Motor neuron (in vitro differentiated cells): ENCODE measurements around the gene SYTL3. TPM values are rescaled to one million over a fixed set of nuclear protein-coding genes. Genes with fewer than 3 reads are reported as not detected.
A peak's percentile ranks its signal among the peaks of the same experiment; 100 is the strongest.
"Not testable (repeated sequence)": the region's sequence is repeated elsewhere in the genome, so short reads cannot be mapped to it uniquely, and the experiment has no call there.

Source experiments
- ATAC-seq, 8 experiments: fragments of 200-7000 bp; cut with Tn5 transposase; replicated peaks in 6 of 8; 2 replicates each; pipeline ENCODE4 v1.8.0; 2021; ENCODE audit warnings: mild to moderate bottlenecking in 8 of 8, moderate library complexity in 8 of 8
- H3K27ac ChIP-seq, 2 donors: fragments of 250-450 bp; sonication (Bioruptor Pico); 2 replicates each; pipeline ENCODE4 v1.9.0; 2021; ENCODE audit warnings: antibody characterized with exemption in 2 of 2, mild to moderate bottlenecking in 2 of 2, moderate library complexity in 1 of 2
- H3K4me1 ChIP-seq, 2 donors: fragments of 250-450 bp; sonication (Bioruptor Pico); replicated peaks in 1 of 2; 2 replicates each; pipeline ENCODE4 v1.6.1; 2021; ENCODE audit warnings: antibody characterized with exemption in 2 of 2, mild to moderate bottlenecking in 2 of 2, moderate library complexity in 1 of 2
- H3K4me3 ChIP-seq, 5 donors: fragments of 250-450 bp; sonication (Bioruptor Pico); 2 replicates each; pipeline ENCODE4 v1.9.0; 2021; ENCODE audit warnings: antibody characterized with exemption in 5 of 5, mild to moderate bottlenecking in 5 of 5, moderate library complexity in 4 of 5
- WGBS, 10 experiments: fragments of 450-650 bp; shearing (Covaris generic); methylation state at CpG; one replicate each; pipeline ENCODE4 v1.0.0; 2022; 5-methylcytosine and 5-hydroxymethylcytosine counted together
- in situ Hi-C, 9 experiments: fragments of 400-800 bp; cut with MboI; loops; one replicate each; pipeline ENCODE4 v1.15.0; 2021; ENCODE audit warnings: low sequenced_read_pairs in 9 of 9, low pct_unique_long_range_greater_than_20kb in 2 of 9; ENCODE audit not compliant: unreplicated experiment in 9 of 9
- total RNA-seq, 8 experiments: library from RNA; unstranded; fragments of 300-600 nt; gene quantifications; 2 replicates each; pipeline versions ENCODE4 v1.2.3 to v1.2.4, GENCODE V29; 2022

Gene SYTL3
- total RNA-seq, 8 experiments from 2014 or later, result 0.52 to 15.5 (median 1.3) TPM

DNA sequence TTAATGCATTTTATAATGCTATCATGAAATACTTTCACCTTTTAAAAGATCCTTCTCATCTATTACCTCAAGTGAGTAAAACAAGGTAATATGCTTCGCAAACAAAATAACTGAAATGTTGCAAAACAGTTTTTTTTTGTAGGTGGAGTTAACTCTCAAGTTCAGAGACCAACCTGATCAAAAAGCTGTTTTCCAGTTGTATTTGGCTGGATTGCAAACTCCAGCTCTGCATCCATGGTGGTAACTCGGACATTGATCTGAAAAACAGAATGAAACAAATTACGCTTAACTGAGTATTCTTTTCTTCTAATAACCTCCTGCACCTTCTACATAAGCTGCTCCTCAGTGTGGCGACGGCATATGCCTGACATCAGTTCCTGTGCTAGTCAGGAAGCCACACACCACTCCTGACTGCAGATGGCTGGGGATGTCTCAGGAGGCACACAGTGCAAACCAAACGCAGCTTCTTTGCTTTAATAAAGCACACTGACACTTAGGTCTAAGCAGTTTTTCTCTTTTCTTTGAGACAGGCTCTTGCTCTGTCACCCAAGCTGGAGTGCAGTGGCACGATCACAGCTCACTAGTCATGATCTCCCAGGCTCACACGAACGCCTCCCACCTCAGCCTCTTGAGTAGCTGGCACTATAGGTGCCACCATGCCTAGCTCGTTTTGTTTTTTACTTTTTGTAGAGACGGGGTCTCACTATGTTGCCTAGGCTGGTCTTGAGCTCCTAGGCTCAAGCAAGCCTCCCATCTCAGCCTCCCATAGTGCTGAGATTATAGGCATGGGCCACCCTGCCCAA lies 139.5 kb downstream of the SYTL3 start:
- Histone ChIP-seq H3K4me3 (no peak overlapping the region), H3K27ac (no peak overlapping the region), H3K4me1 (peaks cover 0 to 4% of the 10 kb centered on the region in 2 donors)
- peak in 5 of 8 experiments; percentile 21 to 48 (median 40) for ATAC-seq
- 86 to 100% (median 96%) methylated on average over 1 to 11 of the region's 11 CpGs; no CpG with 5 or more reads in 1 of the 10 experiments for WGBS, 10 experiments
- in situ Hi-C loops, result no loop called here

GRCh38 chr6:158791274-158791855 lies 141.5 kb downstream of the SYTL3 start:
- H3K4me1 ChIP-seq, result peaks cover 0 to 4% of the 10 kb centered on the region in 2 donors
- 60 to 100% (median 78%) methylated on average over 1 to 4 of the region's 7 CpGs for WGBS, 10 experiments
- in situ Hi-C loops, result no loop called here
- no peak overlapping the region for H3K27ac ChIP-seq
- ATAC-seq, result peak in 1 of 8 experiments; percentile 16
- H3K4me3 ChIP-seq, result no peak overlapping the region

DNA sequence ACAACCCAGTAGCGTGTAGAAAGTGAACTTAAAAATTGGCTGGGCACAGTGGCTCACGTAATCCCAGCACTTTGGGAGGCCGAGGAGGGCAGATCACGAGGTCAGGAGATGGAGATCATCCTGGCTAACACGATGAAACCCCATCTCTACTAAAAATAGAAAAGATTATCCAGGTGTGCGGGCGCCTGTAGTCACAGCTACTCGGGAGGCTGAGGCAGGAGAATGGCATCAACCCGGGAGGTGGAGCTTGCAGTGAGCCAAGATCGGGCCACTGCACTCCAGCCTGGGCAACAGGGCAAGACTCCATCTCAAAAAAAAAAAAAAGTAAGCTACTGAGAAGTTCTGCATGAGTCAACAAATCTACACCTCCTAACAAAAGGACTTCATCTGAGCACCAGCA lies 142.7 kb downstream of the SYTL3 start:
- in situ Hi-C loops, H3K27ac ChIP-seq, H3K4me3 ChIP-seq, H3K4me1 ChIP-seq, ATAC-seq: not testable (repeated sequence)
- WGBS, 10 experiments, result 79 to 100% (median 95%) methylated on average over 1 to 6 of the region's 10 CpGs; no CpG with 5 or more reads in 4 of the 10 experiments

DNA sequence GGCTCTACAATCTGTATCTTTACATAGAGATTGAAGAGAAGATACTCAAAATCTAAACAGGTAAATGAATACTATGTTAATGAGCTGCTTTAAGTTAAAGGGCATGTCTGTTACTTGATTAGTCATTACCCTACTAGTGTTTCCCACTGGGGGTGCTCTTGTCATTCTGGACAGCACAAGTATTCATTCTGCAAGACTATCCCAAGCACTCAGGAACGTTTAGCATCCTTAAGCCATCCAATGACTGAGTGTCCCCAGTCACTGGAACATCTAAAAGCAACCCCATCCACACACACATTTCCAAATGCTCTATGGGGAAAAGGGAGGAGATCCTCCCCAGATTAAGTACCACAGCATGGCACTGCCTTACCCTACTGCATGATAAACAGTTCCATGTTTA lies 143.6 kb downstream of the SYTL3 start:
- H3K27ac ChIP-seq, result no peak overlapping the region
- H3K4me3 ChIP-seq, result no peak overlapping the region
- peaks cover 0 to 18% of the 10 kb centered on the region in 2 donors for H3K4me1 ChIP-seq
- peak in 5 of 8 experiments; percentile 41 to 81 (median 76) for ATAC-seq
- in situ Hi-C loops, result no loop called here
- 0 to 67% (median 63%) methylated on average over 1 of the region's 1 CpG; no CpG with 5 or more reads in 7 of the 10 experiments for WGBS, 10 experiments

DNA sequence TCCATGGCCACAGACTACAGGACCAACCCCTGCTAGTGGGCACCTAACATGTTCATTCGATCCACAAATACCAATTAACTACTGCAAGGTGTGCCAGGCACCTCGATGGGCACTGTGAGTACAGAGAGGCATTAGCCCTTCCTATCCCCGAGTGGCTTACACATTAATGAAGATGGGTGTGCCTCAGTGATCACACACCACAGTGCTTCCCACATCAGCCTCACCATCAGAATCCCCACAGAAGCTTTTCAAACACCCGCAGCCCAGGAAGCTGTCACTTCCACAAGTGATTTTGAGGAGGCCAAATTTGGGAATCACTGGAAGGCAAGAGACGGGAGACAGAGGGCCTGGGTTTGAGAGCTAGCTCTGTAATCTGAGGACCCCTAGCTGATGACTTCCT lies 145.7 kb downstream of the SYTL3 start:
- WGBS, 10 experiments, result 40 to 100% (median 100%) methylated on average over 1 to 5 of the region's 5 CpGs; no CpG with 5 or more reads in 4 of the 10 experiments
- no peak overlapping the region for H3K4me3 ChIP-seq
- in situ Hi-C loops, result no loop called here
- no peak for ATAC-seq
- peaks cover 17 to 28% of the 10 kb centered on the region in 2 donors for H3K4me1 ChIP-seq
- H3K27ac ChIP-seq, result no peak overlapping the region

- ATAC-seq, result no peak
- Histone ChIP-seq H3K4me1 (peaks cover 17 to 28% of the 10 kb centered on the region in 2 donors), H3K4me3 (no peak overlapping the region), H3K27ac (no peak overlapping the region)
- WGBS, 10 experiments, result 100% methylated on average over 1 to 3 of the region's 3 CpGs; no CpG with 5 or more reads in 3 of the 10 experiments
- in situ Hi-C loops, result no loop called here
These were observed 146.5 kb downstream of the SYTL3 start for GRCh38 chr6:158796353-158796752.

GRCh38 chr6:158797331-158798310 lies 147.8 kb downstream of the SYTL3 start:
- H3K4me1 ChIP-seq, result peaks cover 17 to 28% of the 10 kb centered on the region in 2 donors
- peak in 6 of 8 experiments; percentile 19 to 84 (median 58) for ATAC-seq
- H3K27ac ChIP-seq, result no peak overlapping the region
- no peak overlapping the region for H3K4me3 ChIP-seq
- 67 to 100% (median 87%) methylated on average over 1 to 3 of the region's 3 CpGs for WGBS, 10 experiments
- in situ Hi-C loops, result no loop called here

GRCh38 chr6:158798311-158798710 lies 148.5 kb downstream of the SYTL3 start:
- in situ Hi-C loops, result no loop called here
- peak in 1 of 8 experiments; percentile 21 for ATAC-seq
- Histone ChIP-seq H3K4me1 (peaks cover 17 to 28% of the 10 kb centered on the region in 2 donors), H3K27ac (no peak overlapping the region), H3K4me3 (no peak overlapping the region)
- WGBS, 10 experiments, result 75 to 100% (median 92%) methylated on average over 2 to 6 of the region's 8 CpGs; no CpG with 5 or more reads in 3 of the 10 experiments

DNA sequence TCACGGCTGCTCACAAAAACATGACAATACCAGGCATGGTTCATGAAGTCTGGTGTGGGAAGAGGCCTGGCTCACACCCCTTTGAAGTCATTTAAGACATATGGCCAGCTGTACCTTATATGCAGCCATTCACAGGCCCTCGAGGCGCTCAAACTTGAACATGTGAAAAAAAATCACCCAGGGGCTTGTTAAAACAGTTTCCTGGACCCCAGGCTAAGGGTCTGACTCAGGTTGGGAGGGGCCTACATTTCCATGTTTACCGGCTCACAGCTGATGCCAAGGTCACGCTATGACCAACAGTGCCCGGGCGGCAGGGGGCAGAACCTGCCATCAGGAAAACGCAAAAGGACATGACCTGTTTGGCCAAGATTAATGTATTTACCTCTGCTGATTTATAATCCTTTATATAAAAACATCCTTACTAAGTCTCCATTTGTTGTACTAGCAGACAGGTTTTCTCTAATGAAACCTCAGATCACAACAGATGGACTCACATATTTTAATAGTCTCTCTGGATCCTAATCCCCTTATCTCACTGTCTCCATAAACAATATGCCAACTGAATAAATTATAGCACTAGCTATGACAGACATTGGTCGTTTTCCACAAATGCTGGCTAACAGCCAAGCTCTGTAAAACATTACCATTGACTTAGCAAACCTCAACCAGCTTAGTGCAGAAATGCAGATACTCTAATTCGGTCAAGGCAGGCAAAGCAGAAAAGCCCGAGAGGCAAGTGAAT lies 149.4 kb downstream of the SYTL3 start:
- ATAC-seq, result peak; percentile 42 to 92 (median 79)
- H3K4me1 ChIP-seq, result peaks cover 24 to 32% of the 10 kb centered on the region in 2 donors
- WGBS, 10 experiments, result 0 to 53% (median 23%) methylated on average over 1 to 9 of the region's 11 CpGs
- no peak overlapping the region for H3K4me3 ChIP-seq
- in situ Hi-C loops, result no loop called here
- H3K27ac ChIP-seq, result peak overlapping the region in 1 of 2 donors; percentile 30

DNA sequence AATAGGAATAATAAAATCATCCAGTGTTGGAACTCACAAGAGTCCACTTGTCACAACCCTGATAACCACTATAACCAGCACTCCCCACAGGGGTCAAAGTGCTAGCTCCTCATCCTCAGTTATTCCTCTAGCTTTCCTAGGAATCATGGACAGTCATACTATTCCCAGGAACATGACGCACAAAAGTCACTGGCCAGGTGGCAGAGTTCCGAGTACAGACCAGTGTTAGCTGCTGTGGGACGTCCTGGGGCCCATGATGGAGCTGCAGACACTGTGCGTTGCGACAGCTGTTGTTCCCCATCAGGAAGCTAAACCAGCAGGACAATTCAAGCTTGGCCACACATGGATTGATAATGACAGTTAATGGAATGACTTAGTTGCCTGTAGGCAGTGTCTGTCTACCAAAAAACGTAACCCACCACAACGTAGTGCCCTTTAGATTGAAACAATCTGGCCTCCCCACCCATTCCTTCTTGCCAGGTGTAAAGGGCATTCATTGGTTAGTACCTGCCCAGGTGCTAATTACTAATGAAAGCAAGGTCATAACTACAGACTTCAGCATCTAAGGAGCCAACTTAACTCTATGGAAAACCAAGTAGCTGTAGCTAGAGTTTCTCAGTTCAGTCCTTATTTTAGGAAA lies 151.9 kb downstream of the SYTL3 start:
- in situ Hi-C loops, result no loop called here
- no peak for ATAC-seq
- H3K4me1 ChIP-seq, result peaks cover 25 to 32% of the 10 kb centered on the region in 2 donors
- no peak overlapping the region for H3K27ac ChIP-seq
- H3K4me3 ChIP-seq, result no peak overlapping the region
- 83 to 100% (median 91%) methylated on average over 2 to 7 of the region's 7 CpGs; no CpG with 5 or more reads in 6 of the 10 experiments for WGBS, 10 experiments

- ATAC-seq, result peak in 4 of 8 experiments; percentile 22 to 68 (median 58)
- Histone ChIP-seq H3K27ac (no peak overlapping the region), H3K4me1 (peaks cover 16 to 22% of the 10 kb centered on the region in 2 donors), H3K4me3 (no peak overlapping the region)
- 20 to 100% (median 71%) methylated on average over 1 to 5 of the region's 5 CpGs; no CpG with 5 or more reads in 2 of the 10 experiments for WGBS, 10 experiments
- in situ Hi-C loops, result no loop called here
These were observed 153.9 kb downstream of the SYTL3 start for GRCh38 chr6:158803733-158804143.

DNA sequence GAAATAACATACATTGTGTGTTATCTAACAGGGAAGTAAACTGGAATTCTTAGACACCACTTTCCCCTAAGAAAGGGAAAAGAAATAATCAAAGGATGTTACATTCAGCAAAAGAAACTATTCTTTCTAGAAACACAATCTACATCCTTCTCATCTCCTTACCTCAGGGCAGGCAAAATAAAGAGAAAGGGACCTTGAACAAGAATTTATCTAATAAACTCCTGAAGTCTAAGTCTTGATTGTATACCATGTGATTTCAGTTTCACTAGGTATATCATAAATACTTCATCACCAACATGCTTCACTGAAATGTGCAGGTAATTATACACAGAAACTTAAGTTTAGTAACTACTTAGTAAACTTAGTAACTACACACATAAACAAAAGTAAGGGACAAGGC lies 154.4 kb downstream of the SYTL3 start:
- ATAC-seq, result no peak
- no peak overlapping the region for H3K4me3 ChIP-seq
- H3K27ac ChIP-seq, result no peak overlapping the region
- H3K4me1 ChIP-seq, result peaks cover 14 to 22% of the 10 kb centered on the region in 2 donors
- in situ Hi-C loops, result no loop called here
